OCI-LY3 (cell line): ENCODE measurements around the gene PAGR1.
"Not testable (repeated sequence)": the region's sequence is repeated elsewhere in the genome, so short reads cannot be mapped to it uniquely, and the experiment has no call there.

ENCODE experiments used
- H2AFZ ChIP-seq: fragments of 200-600, 300-600 bp; shearing (Covaris generic); 2 replicates; pipeline ENCODE4 v1.6.0; 2014; ENCODE audit warnings: antibody characterized with exemption, low read depth, low read length
- H3K27ac ChIP-seq: fragments of 200-600, 300-600 bp; sonication (generic); 2 replicates; pipeline ENCODE4 v1.5.1; 2014; ENCODE audit warnings: mild to moderate bottlenecking, low read length, moderate library complexity, mixed read lengths
- H3K27me3 ChIP-seq: fragments of 200-600, 300-600 bp; sonication (generic); 2 replicates; pipeline ENCODE4 v1.6.1; 2014; ENCODE audit warnings: low read depth, low read length, mixed read lengths
- H3K36me3 ChIP-seq: fragments of 200-600, 300-600 bp; sonication (generic); replicated peaks from 2 replicates; pipeline ENCODE3; 2014; ENCODE audit warnings: low read depth, low read length, mixed read lengths
- H3K4me1 ChIP-seq: fragments of 300-600, 200-600 bp; sonication (generic); 2 replicates; pipeline ENCODE4 v1.6.1; 2014; ENCODE audit warnings: low read length, mixed read lengths
- H3K4me2 ChIP-seq: fragments of 200-600, 300-600 bp; sonication (generic); 2 replicates; pipeline ENCODE4 v1.6.1; 2014; ENCODE audit warnings: low read length, mixed read lengths
- H3K4me3 ChIP-seq: fragments of 300-600, 200-600 bp; sonication (generic); 2 replicates; pipeline ENCODE4 v1.5.1; 2014; ENCODE audit warnings: antibody characterized with exemption, mild to moderate bottlenecking, low read length, moderate library complexity
- H3K79me2 ChIP-seq: fragments of 300-600, 200-600 bp; shearing (Covaris generic); 2 replicates; pipeline ENCODE4 v1.6.1; 2014; ENCODE audit warnings: mild to moderate bottlenecking, low read length, mixed read lengths
- H3K9ac ChIP-seq: fragments of 300-600, 200-600 bp; shearing (Covaris generic); 2 replicates; pipeline ENCODE4 v1.6.0; 2014; ENCODE audit warnings: mild to moderate bottlenecking, low read length, moderate library complexity
- H3K9me3 ChIP-seq: fragments of 200-600, 300-600 bp; shearing (Covaris generic); 2 replicates; pipeline ENCODE4 v1.6.1; 2014; ENCODE audit warnings: low read length, mixed read lengths; ENCODE audit not compliant: insufficient read depth
- H4K20me1 ChIP-seq: fragments of 200-600, 300-600 bp; sonication (generic); 2 replicates; pipeline ENCODE4 v1.6.1; 2016; ENCODE audit warnings: low read length, mixed read lengths; ENCODE audit not compliant: insufficient read depth
- CTCF ChIP-seq: fragments of 200-600, 300-600 bp; sonication (generic); IDR thresholded peaks from 2 replicates; pipeline ENCODE4 v1.5.1; 2014; ENCODE audit warnings: antibody characterized with exemption, low read length, low read depth
- EZH2phosphoT487 ChIP-seq: fragments of 200-600 bp; shearing (Covaris generic); IDR thresholded peaks from 2 replicates; pipeline ENCODE4 v1.6.1; 2018; ENCODE audit warnings: antibody characterized with exemption, mixed run types, low read depth

The PAGR1 gene

GRCh38 chr16:29770250-29770929 lies 45.6 kb upstream of the PAGR1 start:
- H3K4me1 ChIP-seq = no peaks in the 10 kb centered on the region
- no peak overlapping the region for H3K4me2 ChIP-seq
- H3K79me2 ChIP-seq = no peaks in the 10 kb centered on the region
- no peak overlapping the region for H3K27ac ChIP-seq
- H2AFZ ChIP-seq = no peak overlapping the region
- no peaks in the 10 kb centered on the region for H3K27me3 ChIP-seq
- no peaks in the 10 kb centered on the region for H3K36me3 ChIP-seq
- no peak overlapping the region for H3K9ac ChIP-seq
- no peaks in the 10 kb centered on the region for H3K9me3 ChIP-seq
- no peak overlapping the region for H3K4me3 ChIP-seq
- TF ChIP-seq CTCF (no peak), EZH2phosphoT487 (no peak)
- no peaks in the 10 kb centered on the region for H4K20me1 ChIP-seq

GRCh38 chr16:29772330-29772729 lies 43.6 kb upstream of the PAGR1 start:
- not testable (repeated sequence) for H3K9ac ChIP-seq, H3K36me3 ChIP-seq, H3K27me3 ChIP-seq, H3K4me1 ChIP-seq, H3K27ac ChIP-seq, H3K79me2 ChIP-seq, H3K9me3 ChIP-seq, H3K4me3 ChIP-seq, H3K4me2 ChIP-seq, H4K20me1 ChIP-seq, H2AFZ ChIP-seq

GRCh38 chr16:29774730-29775129 lies 41.2 kb upstream of the PAGR1 start:
- H3K27me3 ChIP-seq = peaks cover 14% of the 10 kb centered on the region; the same call in 1 of the 2 replicates
- TF ChIP-seq CTCF (no peak), EZH2phosphoT487 (no peak)
- H3K27ac ChIP-seq = no peak overlapping the region
- H3K9me3 ChIP-seq = no peaks in the 10 kb centered on the region
- H3K4me3 ChIP-seq = no peak overlapping the region
- no peaks in the 10 kb centered on the region for H3K4me1 ChIP-seq
- no peaks in the 10 kb centered on the region for H4K20me1 ChIP-seq
- H2AFZ ChIP-seq = no peak overlapping the region
- no peak overlapping the region for H3K9ac ChIP-seq
- H3K4me2 ChIP-seq = no peak overlapping the region
- no peaks in the 10 kb centered on the region for H3K79me2 ChIP-seq
- no peaks in the 10 kb centered on the region for H3K36me3 ChIP-seq

- no peak overlapping the region for H3K4me2 ChIP-seq
- H3K27ac ChIP-seq = no peak overlapping the region
- no peaks in the 10 kb centered on the region for H3K4me1 ChIP-seq
Measured at GRCh38 chr16:29775742-29776408, 40.1 kb upstream of the PAGR1 start.

More at GRCh38 chr16:29775742-29776408, 40.1 kb upstream of the PAGR1 start:
- Histone ChIP-seq H2AFZ (no peak overlapping the region), H3K9me3 (no peaks in the 10 kb centered on the region), H3K9ac (no peak overlapping the region), H4K20me1 (no peaks in the 10 kb centered on the region), H3K4me3 (no peak overlapping the region), H3K27me3 (peaks cover 14% of the 10 kb centered on the region; the same call in 1 of the 2 replicates), H3K79me2 (no peaks in the 10 kb centered on the region), H3K36me3 (no peaks in the 10 kb centered on the region)
- TF ChIP-seq CTCF = no peak
- no peak for TF ChIP-seq EZH2phosphoT487
